ENCODE measurements around the gene UTRN. TPM values are rescaled to one million over a fixed set of nuclear protein-coding genes. Genes with fewer than 3 reads are reported as not detected.

Gene UTRN
- total and polyA plus RNA-seq, 2 donors (not counting 1 experiment from before 2014, with no cell fraction given), result 43.9 to 130 TPM

GRCh38 chr6:144285548-144285797, 338 bp downstream of the UTRN start:
- H3K27me3 ChIP-seq (ENCODE audit: control insufficient read depth, insufficient read depth, low read length), result no peaks in the 10 kb centered on the region
- H3K4me2 ChIP-seq (ENCODE audit: extremely low read depth, insufficient read depth, low read length), result peak overlapping the region; percentile 71
- H2AFZ ChIP-seq (ENCODE audit: low read length), result peak overlapping the region; percentile 54
- TF ChIP-seq EZH2 (IDR thresholded peaks at IDR 0.05; ENCODE audit: low read length, missing control alignments) (no peak), CTCF (conservative IDR thresholded peaks at IDR 0.05 in 1 of 2, IDR thresholded peaks at IDR 0.05 in 1 of 2; ENCODE audit: low read depth in 1 of 2, low read length in 2 of 2) (no peak)
- peak overlapping the region; percentile 45 to 92 (median 74) for H3K4me3 ChIP-seq (replicated peaks in 1 of 4; ENCODE audit: control extremely low read depth in 1 of 4, insufficient read depth in 1 of 4, low read depth in 3 of 4, low read length in 4 of 4)
- peaks cover 27% of the 10 kb centered on the region for H3K79me2 ChIP-seq (ENCODE audit: control insufficient read depth, insufficient read depth, low read length)
- H3K4me1 ChIP-seq (ENCODE audit: control insufficient read depth, extremely low read depth, insufficient read depth, low read length), result no peaks in the 10 kb centered on the region
- H3K27ac ChIP-seq (ENCODE audit: insufficient read depth, low read length), result peak overlapping the region; percentile 79
- H3K36me3 ChIP-seq (ENCODE audit: control insufficient read depth, insufficient read depth, low read length), result no peaks in the 10 kb centered on the region
- no peaks in the 10 kb centered on the region for H4K20me1 ChIP-seq (ENCODE audit: control insufficient read depth, extremely low read depth, insufficient read depth, low read length)
- H3K9me3 ChIP-seq (ENCODE audit: control insufficient read depth, insufficient read depth, low read depth, low read length), result no peaks in the 10 kb centered on the region
- peak overlapping the region; percentile 86 for H3K9ac ChIP-seq (ENCODE audit: insufficient read depth, low read length)
- no peak for DNase-seq (ENCODE audit: low read depth in 2 of 2)

DNA sequence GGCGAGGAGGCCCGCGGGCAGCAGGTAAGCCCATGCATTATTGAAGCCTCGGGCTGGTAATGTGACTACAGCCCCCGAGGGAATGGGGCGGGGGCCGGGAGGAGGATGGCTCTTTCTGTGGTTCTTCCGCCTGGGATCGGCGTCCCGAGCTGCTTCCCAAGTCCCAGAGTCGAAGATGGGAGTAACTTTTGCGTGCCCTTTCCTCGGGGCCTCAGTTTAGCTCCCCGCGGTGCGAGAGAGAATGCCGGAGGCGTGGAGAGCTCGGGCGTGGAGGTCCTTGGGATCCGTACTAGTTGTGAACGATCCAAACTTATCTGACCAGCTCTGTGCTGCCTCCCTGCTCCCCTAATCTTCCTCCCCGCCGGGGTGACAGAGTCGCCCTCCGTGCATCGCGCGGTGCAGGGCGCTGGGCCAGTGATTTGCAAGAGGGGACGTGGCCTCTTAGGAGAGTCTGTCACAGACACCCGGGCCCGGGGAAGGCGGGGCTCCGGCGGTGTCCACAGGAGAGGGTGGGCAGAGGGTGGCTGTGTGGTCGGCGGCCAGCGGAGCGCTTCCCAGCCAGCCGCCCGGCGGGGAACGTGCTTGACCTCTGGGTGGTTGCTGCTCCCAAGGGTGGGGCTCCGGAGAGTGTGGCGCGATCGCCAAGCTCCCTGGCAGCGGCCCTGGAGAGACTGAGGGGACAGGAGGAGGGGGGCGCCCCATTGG, 815 bp downstream of the UTRN start:
- Histone ChIP-seq H3K4me3 (replicated peaks in 1 of 4; ENCODE audit: control extremely low read depth in 1 of 4, insufficient read depth in 1 of 4, low read depth in 3 of 4, low read length in 4 of 4) (peak overlapping the region; percentile 45 to 92 (median 74)), H3K4me1 (ENCODE audit: control insufficient read depth, extremely low read depth, insufficient read depth, low read length) (no peaks in the 10 kb centered on the region), H3K9ac (ENCODE audit: insufficient read depth, low read length) (peak overlapping the region; percentile 86), H3K27ac (ENCODE audit: insufficient read depth, low read length) (peak overlapping the region; percentile 79), H3K79me2 (ENCODE audit: control insufficient read depth, insufficient read depth, low read length) (peaks cover 29% of the 10 kb centered on the region), H3K36me3 (ENCODE audit: control insufficient read depth, insufficient read depth, low read length) (no peaks in the 10 kb centered on the region), H4K20me1 (ENCODE audit: control insufficient read depth, extremely low read depth, insufficient read depth, low read length) (no peaks in the 10 kb centered on the region), H2AFZ (ENCODE audit: low read length) (peak overlapping the region; percentile 54), H3K9me3 (ENCODE audit: control insufficient read depth, insufficient read depth, low read depth, low read length) (no peaks in the 10 kb centered on the region), H3K4me2 (ENCODE audit: extremely low read depth, insufficient read depth, low read length) (peak overlapping the region; percentile 71), H3K27me3 (ENCODE audit: control insufficient read depth, insufficient read depth, low read length) (no peaks in the 10 kb centered on the region)
- DNase-seq (ENCODE audit: low read depth in 2 of 2), result peak; percentile 59 to 62
- TF ChIP-seq EZH2 (IDR thresholded peaks at IDR 0.05; ENCODE audit: low read length, missing control alignments) (no peak), CTCF (conservative IDR thresholded peaks at IDR 0.05 in 1 of 2, IDR thresholded peaks at IDR 0.05 in 1 of 2; ENCODE audit: low read depth in 1 of 2, low read length in 2 of 2) (no peak)

DNA sequence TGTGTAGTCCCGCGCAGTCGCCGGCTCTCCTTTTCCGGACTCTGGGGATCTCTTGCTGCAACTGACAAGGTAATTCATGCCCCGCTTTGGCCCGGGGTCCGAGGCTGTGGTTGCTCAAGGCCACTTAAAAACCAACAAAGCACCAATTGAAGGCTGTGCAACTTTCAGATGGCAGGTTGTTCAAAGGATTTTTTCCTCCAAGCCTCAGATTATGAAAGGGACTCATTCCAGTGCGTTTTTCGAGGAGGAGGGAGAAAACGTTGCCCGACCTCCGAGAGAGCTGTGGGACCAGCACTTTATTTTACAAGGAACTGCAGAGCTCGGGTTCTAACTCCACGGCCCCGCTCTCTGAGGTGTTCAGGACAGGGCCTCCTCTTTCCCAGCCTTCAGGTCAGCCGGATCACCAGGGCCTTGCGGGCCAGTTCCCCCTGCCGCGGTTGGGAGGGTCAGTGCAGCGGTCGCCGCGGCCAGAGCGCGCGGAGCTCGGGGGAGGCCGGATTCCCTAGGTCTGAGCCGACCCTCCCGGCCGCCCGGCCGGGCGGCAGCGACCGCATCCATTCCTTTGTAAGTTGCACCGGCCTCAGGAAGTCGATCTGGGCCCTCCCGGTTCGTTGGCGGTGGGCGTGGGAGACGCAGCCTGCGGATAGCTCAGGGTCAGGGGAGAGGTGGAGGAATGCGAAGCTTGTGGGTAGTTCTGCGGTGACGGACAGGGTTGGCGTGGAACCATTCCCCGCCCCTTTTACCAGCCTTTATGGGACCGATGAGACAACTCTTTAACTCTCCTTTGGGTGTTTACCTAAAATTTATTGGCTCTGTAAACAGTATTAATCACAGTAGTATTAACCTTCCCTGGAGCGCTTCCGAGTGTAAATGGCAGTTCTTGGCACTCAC, 1.6 kb downstream of the UTRN start:
- peak overlapping the region; percentile 86 for H3K9ac ChIP-seq (ENCODE audit: insufficient read depth, low read length)
- no peaks in the 10 kb centered on the region for H3K4me1 ChIP-seq (ENCODE audit: control insufficient read depth, extremely low read depth, insufficient read depth, low read length)
- peak overlapping the region; percentile 39 for H2AFZ ChIP-seq (ENCODE audit: low read length)
- no peaks in the 10 kb centered on the region for H3K36me3 ChIP-seq (ENCODE audit: control insufficient read depth, insufficient read depth, low read length)
- H3K4me3 ChIP-seq (replicated peaks in 1 of 4; ENCODE audit: control extremely low read depth in 1 of 4, insufficient read depth in 1 of 4, low read depth in 3 of 4, low read length in 4 of 4), result peak overlapping the region; percentile 45 to 92 (median 74)
- H3K27ac ChIP-seq (ENCODE audit: insufficient read depth, low read length), result peak overlapping the region; percentile 79
- TF ChIP-seq EZH2 (IDR thresholded peaks at IDR 0.05; ENCODE audit: low read length, missing control alignments), result no peak
- TF ChIP-seq CTCF (conservative IDR thresholded peaks at IDR 0.05 in 1 of 2, IDR thresholded peaks at IDR 0.05 in 1 of 2; ENCODE audit: low read depth in 1 of 2, low read length in 2 of 2), result no peak
- no peaks in the 10 kb centered on the region for H3K27me3 ChIP-seq (ENCODE audit: control insufficient read depth, insufficient read depth, low read length)
- peaks cover 35% of the 10 kb centered on the region for H3K79me2 ChIP-seq (ENCODE audit: control insufficient read depth, insufficient read depth, low read length)
- H4K20me1 ChIP-seq (ENCODE audit: control insufficient read depth, extremely low read depth, insufficient read depth, low read length), result no peaks in the 10 kb centered on the region
- DNase-seq (ENCODE audit: low read depth in 2 of 2), result peak; percentile 84 to 96
- H3K9me3 ChIP-seq (ENCODE audit: control insufficient read depth, insufficient read depth, low read depth, low read length), result no peaks in the 10 kb centered on the region
- H3K4me2 ChIP-seq (ENCODE audit: extremely low read depth, insufficient read depth, low read length), result peak overlapping the region; percentile 71
